ENCODE results near the gene MVB12B.
A peak's percentile ranks its signal among the peaks of the same experiment; 100 is the strongest.

MVB12B gene

DNA sequence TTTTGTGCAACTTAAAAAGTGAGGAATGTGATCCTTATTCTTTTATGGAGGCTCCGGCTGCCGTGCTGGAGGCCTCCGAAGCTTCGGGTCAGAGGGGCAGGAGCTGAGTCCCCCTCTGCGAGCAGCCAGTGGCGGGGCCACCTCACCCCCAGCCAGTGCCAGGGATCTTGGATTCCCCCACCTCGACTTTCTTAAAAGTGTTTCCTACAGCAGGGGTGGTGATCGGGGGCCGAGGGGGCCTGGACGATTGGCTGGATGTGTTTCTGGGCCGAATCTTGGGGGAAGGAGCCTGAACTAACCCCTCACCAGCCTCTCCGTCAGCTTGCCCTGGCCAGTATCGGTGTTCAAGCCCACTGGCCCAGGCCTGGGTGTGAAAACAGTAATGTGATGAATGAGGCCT, 194.9 kb downstream of the MVB12B start:
- DNase-seq (ENCODE audit: low spot score), result no peak

DNA sequence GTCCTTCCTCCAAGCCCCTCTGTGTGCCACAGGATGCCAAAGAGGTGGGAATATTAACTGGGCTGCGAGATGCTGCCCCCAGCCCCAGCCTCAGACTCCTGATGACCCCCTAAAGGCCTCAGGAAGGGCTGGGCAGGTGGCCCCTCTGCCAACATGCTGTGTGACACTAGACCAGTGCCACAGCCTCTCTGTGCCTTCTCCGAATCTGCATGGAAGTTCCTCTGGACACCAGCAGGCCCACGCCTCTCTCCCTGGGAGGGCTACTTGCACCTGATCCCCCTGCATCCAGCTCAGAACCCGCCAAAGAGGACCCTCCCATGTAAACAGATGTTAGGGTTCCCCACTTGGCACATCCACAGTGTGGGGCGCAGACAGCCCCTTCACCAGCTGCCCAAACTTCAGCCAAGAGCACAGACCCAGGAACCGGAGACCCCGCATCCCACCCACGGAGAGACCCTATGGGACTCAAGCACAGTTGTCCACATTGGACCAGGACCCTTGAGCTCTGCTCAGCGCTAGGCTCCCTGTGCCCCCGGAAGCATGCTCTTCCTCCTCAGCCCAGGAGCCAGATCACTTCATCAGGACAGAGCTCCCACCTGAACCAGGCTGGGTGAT, 195.5 kb downstream of the MVB12B start:
- no peak for DNase-seq (ENCODE audit: low spot score)

DNA sequence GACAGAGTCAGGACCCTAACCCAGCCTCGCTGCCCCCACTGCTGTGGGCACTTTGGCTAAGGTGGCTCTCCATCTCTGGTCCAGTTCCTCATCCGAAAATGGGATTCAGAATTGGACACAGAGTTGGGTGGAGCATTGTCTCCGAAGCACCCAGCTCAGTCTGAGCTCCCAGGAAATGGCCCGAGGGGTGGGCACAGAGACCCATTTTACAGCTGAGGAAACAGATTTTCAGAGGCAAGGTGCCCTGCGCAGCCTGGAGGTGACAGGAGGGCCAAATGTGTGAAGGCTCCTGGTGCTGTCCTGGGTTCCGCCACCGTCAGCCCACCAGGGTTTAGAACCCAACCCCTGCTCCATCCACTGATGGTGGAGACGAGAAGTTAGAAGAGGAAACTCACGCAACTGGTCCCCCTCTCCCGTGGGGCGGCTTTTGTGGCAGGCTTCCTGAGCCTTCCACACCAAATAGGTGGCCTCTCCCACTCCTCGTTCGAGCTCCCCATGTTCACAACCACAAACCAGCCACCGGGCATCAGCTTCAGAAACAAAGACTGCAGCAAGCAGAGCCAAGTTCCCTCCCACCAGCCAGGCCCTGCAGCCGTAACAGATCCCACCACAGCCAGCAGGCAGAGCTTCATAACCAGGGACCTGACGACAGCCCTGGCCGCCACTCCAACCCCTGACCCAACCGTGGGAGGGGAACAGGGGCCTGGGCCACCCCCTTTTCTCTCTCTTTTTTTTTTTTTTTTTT, 196.2 kb downstream of the MVB12B start:
- DNase-seq (ENCODE audit: low spot score), result no peak

DNA sequence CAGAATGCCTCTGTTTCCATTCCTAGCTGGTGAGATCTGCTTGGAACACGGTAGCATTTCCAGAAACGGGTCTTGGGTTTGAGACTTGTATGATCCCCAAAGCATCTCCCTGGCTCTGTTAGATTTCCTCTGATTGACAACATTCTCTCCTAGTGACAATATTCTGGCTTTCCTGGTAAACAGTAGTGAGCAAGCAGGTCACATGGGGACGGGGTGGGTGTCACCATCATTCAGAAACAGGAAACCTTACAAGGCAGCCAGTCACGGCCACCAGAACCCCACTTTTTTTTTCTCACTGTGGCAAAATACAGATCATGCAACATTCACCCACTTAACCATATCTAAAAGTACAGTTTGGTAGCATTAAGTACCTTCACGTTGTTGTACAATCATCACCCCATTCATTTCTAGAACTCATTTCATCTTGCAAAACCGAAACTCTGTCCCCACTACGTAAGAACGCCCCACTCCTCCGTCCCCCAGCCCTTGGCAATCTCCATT, 197.0 kb downstream of the MVB12B start:
- peak; percentile 51 for DNase-seq (ENCODE audit: low spot score)

DNA sequence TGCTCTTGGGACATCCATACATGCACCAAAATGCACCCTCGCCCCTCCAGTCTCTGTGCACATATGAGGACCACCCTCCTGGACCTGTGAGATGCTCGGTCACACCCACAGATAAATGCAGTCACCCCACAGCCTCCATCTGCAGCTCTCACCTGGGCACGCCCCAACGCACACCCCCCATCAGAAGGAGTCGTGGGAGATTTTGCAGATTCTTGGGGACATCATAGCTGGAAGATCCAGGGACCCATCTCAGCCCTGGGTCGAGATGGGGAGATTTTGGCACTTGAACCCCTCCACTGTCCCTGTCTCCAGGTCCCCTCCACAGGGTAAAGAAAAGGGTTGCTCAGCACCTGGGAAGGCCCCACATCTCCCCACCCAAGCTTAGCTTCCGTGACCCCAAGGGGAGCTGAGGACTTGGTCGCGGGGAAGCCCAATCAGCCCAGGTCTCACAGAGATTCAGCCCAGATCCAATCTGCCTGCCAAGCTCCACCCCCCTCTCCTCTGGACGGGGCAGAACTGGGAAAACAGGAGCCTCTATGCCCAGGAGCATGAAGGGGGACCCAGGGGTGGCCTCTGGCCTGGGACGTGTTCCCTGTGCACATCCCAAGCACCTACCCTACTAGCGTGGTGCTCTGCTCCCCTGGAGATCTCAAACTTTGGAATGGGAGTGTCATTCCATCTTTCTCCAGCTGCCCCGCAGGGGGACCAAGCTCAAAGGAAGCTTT, 197.9 kb downstream of the MVB12B start:
- no peak for DNase-seq (ENCODE audit: low spot score)

DNA sequence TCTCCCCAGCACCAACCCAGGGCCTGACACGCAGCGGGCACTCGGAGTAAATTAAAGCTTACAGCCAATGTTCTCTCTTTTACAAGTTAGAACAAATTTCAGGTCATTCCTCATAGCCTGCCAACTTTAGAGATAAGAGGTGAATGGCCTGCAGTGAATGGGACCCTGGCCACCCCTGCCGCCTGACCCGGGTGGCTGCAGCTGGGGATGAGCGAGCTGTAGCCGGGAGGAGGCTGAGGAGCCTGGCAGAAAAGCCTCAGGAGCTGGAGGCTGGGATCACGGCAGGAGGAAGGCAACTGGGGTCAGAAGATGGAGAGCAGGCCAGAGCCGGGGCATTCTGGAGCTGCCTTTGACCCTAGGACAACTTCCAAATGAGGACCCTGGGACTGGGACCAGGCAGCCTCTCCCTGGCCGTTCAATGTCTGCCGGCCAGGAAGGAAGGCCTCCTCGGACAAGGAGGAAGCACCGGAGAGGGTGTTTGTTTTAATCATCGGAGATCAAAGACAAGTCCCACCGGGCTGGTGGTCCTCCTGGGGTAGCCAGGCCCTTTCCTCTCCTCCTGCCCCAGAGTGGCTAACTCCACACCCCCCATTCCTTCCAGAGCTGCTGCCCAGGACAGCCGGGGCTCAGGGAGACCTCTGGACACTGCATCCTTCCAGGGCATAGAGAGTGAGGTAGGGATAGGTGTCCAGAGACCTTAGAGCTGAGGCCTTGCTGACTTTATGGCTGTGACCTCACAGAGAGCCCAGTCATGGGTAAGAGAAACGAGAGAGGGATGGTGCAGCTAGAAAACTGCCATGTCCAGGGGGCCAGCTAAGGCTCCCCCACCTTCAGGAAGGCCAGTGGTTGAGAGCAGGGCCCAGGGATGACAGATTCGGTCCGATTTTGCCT, 199.8 kb downstream of the MVB12B start:
- DNase-seq (ENCODE audit: low spot score), result no peak

DNA sequence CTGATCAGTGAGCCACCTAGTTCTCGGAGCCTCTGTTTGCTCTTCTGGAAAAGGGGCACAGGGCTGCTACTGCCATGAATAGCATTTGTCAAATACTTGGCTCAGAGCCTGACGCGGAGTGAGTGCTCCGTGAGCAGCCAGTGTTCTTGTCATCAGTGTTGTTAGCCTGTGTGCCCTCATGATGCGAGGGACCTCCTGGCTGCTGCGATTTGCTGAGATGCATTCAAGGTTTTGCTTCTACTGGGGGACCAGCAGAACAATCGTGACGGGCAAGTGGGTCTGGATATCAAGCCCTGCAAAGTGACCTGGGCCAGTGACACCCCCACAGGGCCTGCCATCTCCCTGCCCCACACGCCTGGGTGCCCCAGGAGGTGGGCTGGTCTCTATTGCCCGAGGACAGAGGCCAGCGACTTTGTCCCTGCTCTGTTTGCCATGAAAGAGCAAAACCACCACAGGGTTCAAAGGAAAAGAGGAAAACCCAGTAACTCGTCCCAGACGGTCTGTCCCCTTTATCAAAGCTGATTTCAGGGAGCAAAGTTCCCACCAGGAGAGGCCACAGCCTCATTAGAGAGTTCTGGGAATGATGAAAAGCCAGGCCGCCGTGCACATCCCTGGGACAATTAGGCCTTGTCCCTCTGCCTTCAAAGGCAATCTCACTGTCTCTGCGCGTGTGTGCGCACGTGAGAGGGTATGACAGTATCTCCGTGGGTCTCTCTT, 200.6 kb downstream of the MVB12B start:
- DNase-seq (ENCODE audit: low spot score), result no peak

DNA sequence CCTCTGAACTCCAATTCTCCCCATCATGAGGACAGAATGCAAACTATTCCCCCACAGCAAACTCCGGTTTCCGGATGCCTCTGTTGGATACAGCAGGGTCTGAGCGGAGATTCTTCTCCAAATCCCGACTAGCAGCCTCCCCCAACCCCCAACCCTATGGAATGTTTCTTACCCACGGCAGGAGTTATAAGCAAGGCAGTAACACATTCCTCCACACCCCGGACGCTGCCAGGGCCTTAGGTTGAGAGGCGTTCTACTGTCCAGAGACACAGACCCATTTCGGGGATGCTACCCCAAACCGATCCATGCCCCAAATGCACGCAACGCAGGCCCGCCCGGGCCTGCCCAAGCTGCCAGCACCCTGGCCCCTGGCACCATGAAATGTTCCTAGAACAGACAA, 201.5 kb downstream of the MVB12B start:
- no peak for DNase-seq (ENCODE audit: low spot score)

DNA sequence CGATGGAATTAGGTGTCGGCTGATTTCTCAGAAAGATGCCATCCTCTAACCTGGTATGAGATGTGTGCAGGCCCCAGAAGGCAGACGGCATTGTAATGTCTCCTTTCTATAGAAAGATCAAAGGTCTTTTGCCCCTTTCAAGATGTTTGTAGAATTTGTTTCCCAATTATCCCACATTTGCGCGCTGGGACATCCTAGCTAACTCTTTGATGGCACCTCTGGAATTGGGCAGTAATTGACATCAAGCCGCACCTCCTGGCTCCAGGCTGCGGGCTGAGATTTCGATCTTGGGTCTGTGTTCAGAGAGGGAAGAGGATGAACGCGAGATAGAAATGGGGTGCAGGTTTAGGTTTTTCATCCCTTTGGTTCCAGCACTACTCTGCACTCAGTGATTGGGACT, 202.3 kb downstream of the MVB12B start:
- DNase-seq (ENCODE audit: low spot score), result no peak

DNA sequence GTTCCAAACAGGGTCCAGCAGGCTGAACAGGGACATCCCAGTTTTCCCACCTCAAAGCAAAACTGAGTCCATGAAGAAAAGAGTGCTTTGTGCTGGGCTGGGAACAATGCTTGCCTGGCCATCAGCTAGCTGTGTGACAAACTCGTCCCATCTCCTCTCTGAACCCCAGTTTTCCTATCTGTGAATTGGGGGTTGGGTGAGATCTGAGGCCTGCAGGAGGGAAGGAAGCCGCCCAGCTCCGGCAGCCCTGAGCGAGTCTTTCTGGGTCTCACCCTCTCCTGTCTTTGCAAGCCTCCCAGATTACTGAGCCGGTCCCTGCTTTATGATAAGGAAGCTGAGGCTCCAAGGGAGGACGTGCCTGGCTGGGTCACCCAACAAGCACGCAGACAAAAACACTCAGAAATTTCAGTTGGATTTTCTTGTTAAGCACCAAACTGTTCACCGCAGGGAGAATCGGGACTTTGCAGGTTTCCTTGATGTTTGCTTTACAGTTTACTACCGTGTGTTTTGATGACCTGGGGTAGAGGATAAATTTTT, 204.5 kb downstream of the MVB12B start:
- DNase-seq (ENCODE audit: low spot score), result no peak

DNA sequence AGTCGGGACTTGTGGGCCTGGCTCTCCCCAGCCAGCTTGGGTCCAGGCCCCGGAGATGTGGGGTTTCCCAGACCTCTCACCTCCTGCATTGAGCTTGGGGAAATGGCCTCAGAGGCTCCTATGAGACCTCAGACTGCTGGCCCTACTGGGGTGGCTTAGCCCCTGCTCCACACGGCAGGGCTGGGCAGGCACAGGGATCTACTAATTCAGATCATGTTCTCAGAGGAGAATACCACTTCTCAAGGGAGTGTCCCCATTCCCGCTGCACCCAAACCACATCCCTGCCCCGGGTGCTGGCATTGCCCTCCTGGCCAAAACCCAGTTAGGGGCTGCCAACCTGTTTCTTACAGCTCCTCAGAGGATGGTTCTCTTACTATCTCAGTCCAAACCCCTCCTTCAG, 205.0 kb downstream of the MVB12B start:
- DNase-seq (ENCODE audit: low spot score), result no peak

DNA sequence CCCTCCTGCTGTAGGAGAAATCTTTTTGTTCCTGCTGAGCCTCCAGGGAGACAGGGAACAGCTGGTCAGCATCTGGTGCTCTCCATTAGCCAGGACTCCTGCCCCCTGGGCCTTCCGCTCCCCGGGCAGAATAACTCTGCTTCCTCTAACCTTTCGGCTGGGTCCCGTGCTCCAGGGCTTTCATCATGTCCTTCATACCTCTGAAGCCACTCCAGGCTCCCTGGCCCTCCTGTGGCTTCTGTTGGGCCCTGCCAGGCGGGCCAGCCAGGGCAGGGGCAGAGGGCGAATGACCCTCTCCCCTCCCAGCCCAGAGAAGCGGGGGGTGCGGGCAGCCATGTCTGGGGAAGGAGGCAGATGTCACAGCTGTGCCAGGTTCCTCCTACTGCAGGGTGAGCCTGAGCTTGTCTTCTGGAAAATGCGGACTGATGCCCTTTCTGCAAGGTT, 205.4 kb downstream of the MVB12B start:
- DNase-seq (ENCODE audit: low spot score), result no peak

DNA sequence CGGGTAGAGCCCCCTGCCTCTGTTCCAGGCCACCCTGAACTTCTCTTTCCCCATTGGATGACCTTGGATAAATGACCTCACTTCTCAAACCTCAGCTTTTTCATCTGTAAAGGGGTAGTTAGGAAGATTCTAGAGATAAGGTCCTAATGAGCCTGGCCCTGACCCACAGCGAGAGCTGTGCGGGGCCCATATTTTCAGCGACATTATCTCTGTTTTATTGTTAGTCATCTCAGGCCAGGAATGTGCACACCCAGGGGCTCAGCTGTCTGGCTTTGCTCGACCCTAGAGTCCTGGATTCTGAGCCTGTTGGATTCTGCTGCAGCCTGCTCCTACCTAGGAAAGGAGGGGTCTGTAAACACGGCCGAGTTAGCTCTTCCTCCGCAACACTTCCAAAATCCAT, 205.9 kb downstream of the MVB12B start:
- no peak for DNase-seq (ENCODE audit: low spot score)

DNA sequence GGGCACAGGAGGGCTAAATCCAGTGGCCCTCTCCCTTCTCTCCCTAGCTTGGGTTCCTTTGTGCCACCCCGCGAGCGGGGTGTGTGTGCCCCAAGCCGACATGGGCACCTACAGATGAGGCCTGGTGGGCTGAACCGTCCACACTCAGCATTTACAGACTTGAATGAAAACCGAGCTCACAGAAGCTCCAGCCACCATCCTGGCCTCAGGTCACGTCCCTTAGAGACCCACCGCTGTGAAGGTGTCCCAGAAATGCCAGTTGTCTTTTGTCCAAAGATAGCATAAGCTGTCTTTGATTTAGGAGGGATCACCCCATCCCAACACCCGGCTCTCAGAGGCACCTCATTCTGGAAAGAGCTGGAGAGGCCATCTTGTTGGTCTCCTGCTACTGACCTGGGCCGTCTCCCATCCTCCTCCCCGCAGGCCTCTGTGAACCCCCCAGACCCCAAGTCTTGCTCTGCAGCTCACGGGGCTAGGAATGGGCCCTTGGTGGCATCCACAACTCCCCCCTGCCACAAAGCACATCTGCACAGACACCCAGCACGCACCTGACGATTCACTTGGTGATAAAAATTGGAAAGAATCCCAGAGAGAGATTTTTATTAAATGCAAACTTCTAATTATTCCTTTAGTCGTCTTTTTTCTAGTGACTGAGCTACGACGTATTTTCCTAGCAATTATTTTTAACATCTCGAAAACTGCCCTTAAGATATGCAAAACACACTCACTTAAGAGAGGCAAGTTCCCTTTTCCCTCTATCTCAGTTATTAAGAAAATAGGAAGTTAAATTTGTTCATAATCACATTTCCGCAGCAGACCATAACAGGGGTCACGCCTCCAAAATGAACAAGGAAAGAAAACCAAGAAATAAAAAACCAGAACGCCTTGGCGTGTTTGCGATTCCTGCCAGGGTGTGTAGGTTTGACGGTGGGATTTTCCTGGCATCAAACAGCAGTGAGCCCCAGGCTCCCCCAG, 206.6 kb downstream of the MVB12B start:
- DNase-seq (ENCODE audit: low spot score), result no peak

DNA sequence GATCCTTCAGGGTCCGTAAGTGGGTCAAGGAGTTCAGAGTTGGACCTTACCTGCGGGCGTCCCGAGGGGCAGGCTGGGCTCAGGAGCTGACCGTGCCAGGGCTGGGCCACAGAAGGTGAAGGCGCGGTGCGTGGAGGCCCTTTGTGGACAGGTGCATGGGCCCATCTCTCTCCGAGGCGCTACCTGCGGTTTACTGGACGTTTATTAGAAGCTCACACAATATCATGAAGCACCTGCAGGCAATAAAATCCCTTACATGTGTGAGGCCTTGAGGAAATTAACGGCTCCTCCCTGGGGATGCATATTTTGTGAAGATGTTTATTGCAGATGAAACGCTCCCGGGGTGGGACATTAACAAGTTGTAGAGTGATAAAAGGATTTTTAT, 207.3 kb downstream of the MVB12B start:
- DNase-seq (ENCODE audit: low spot score), result no peak

DNA sequence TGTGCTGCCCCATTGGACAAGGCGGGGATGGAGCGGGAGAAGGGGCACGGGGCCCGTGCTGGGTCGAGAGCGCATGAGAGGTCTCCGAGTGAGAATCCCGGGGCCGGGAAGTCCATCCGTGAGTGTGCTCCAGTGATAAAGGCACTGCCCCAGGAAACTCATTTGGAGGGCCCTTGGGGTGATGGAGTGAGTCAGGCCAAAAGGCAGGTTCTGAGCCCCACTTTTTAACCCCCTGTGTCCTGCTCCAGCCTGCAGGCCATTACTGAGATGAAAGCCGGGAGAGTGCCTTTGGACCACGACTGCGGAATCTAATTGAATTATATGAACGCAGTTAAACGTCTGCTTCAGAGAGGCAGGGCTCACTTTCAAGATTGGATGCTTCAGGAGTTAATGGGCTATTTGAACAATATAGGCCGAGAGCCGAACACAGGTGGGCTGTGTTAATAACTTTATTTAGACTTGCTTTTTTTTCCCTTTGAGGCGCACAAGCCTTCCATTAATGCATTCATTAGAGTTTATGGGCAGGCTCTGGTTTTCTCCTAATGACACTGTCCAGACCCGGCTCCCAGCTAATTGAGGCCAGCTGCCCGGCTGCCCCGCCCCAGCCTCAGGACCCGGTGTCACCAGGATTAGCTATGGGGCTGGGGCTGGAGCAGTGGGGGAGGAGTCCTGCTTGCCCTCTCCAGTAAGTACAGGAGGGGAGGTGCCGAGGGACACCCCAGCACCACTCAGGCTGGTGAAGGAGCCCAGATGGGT, 208.0 kb downstream of the MVB12B start:
- DNase-seq (ENCODE audit: low spot score), result no peak

DNA sequence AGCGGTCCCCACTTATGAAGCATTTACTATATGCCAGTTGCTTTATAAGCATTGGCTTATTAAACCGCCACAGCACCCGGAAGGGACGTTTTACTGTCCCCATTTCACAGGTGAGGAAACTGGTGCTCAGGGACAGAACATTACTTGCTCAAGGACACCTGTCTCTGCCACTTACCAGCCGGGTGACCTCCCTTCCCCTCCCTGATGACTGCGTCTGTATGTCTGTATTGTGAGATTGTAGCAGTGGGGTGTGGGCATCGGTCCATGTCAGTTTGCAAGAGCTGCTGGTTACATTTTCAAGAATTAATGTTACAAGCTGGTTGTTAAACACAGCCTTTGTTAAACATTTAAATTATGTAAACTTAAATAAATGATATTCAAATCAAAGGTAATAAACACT, 209.5 kb downstream of the MVB12B start:
- DNase-seq (ENCODE audit: low spot score), result no peak

DNA sequence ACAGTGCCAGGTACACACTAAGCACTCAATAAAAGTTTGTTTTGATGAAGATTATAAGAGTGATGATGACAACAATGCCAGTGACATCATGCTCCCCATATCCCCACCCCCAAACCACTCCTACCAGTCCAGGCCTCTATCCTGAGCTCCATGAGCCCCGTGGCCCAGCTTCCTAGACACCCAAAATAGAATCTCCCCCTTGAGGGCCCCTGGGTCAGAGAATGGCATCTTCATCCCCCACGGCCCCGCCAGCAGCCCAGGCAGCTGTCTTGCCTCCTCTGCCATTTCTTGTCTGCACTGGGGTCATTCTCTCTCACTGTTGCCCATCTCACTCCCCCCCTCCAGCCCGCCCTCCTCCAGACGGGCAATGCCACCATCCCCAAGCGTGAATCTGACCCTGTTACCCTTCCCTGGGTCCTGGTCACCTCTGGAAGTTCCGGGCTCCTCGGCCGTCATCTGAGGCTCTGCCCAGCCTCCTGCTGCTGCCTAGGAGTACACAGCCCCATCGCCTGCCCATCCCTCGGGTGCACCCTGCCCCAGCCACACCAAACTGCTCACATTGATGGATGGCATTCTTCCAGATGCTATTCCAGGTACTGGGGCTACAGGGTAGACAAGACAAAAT, 210.3 kb downstream of the MVB12B start:
- no peak for DNase-seq (ENCODE audit: low spot score)

DNA sequence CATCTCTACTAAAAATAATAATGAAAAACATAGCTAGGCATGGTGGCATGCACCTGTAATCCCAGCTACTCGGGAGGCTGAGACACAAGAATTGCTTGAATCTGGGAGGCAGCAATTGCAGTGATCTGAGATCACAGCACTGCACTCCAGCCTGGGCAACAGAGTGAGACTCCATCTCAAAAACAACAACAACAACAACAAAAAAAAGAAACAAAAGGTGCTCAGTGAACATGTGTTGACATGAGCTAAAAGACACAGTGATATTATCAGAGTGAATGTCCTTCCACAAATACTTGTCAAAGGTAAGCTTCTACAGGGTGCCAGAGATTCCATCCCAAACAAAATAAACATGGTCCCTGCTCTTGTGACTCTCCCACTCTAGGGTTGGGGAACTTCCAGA, 211.9 kb downstream of the MVB12B start:
- no peak for DNase-seq (ENCODE audit: low spot score)
